GM12878 (cell line): Measurements from ENCODE around the gene DPP6. TPM values are rescaled to one million over a fixed set of nuclear protein-coding genes. Genes with fewer than 3 reads are reported as not detected.

Experiments used
- ATAC-seq: fragments of 200-7000 bp; cut with Tn5 transposase; 3 replicates; pipeline ENCODE4 v1.9.1; 2020; ENCODE audit warnings: mild to moderate bottlenecking, moderate library complexity
- BruUV-seq: library from RNA; stranded (reverse); fragments of 400-500 nt; replicated peaks from 2 replicates; lab custom pipeline; 2021; lab: Mats Ljungman, UMichigan
- CTCF ChIA-PET: fragments of 300-600 bp; sonication (Branson Sonifier 250); formaldehyde crosslinking; extraction: SDS; loops from one replicate; lab custom pipeline; 2021; ENCODE audit warnings: inconsistent platforms; lab: Yijun Ruan, JAX
- POLR2A ChIA-PET: fragments of 350-600 bp; formaldehyde crosslinking; extraction: SDS; loops from one replicate; lab custom pipeline; 2021; ENCODE audit warnings: inconsistent platforms; lab: Charles Lee
- RAD21 ChIA-PET: fragments of 300-600 bp; sonication (Branson Sonifier 250); formaldehyde crosslinking; loops from one replicate; lab custom pipeline; 2023; ENCODE audit warnings: antibody characterized with exemption; ENCODE audit not compliant: unreplicated experiment; lab: Charles Lee
- SMC1A ChIA-PET: fragments of 300-600 bp; sonication (Branson Sonifier 250); formaldehyde crosslinking; loops from one replicate; lab custom pipeline; 2023; ENCODE audit not compliant: unreplicated experiment, uncharacterized antibody; lab: Charles Lee
- DNase-seq: peaks from one replicate; pipeline ENCODE4 v3.0.0-alpha.2; 2011; ENCODE audit warnings: low read depth, low spot score
- FAIRE-seq: peaks from 3 replicates; lab custom pipeline; 2011; peaks lifted over from hg19 to GRCh38; lab: Jason Lieb, UNC
- H2AFZ ChIP-seq: 2 replicates; pipeline ENCODE4 v1.6.0; 2011; ENCODE audit warnings: low read depth, low read length, control low read depth; ENCODE audit not compliant: control insufficient read depth
- H3K27ac ChIP-seq: 2 replicates; pipeline ENCODE4 v1.5.1; 2011; ENCODE audit warnings: control low read depth; ENCODE audit not compliant: control insufficient read depth, insufficient read depth
- H3K27me3 ChIP-seq, 2 experiments: replicated peaks in 1 of 2; 2 replicates each; pipeline versions ENCODE4 v1.6.0 to v1.6.1; 2011; ENCODE audit warnings: low read length in 1 of 2; ENCODE audit not compliant: control insufficient read depth in 2 of 2, insufficient read depth in 2 of 2
- H3K36me3 ChIP-seq, 2 experiments: 2 replicates each; pipeline ENCODE4 v1.5.1; 2011; ENCODE audit warnings: low read length in 1 of 2; ENCODE audit not compliant: control insufficient read depth in 2 of 2, insufficient read depth in 2 of 2
- H3K4me1 ChIP-seq: 2 replicates; pipeline ENCODE4 v1.6.1; 2011; ENCODE audit warnings: mild to moderate bottlenecking, low read length, moderate library complexity, mixed read lengths; ENCODE audit not compliant: control insufficient read depth, insufficient read depth
- H3K4me2 ChIP-seq: 2 replicates; pipeline ENCODE4 v1.6.0; 2011; ENCODE audit warnings: control low read depth; ENCODE audit not compliant: control insufficient read depth, insufficient read depth
- H3K4me3 ChIP-seq: fragments of 200-600 bp; sonication (generic); 2 replicates; pipeline ENCODE4 v1.5.1; 2016
- H3K79me2 ChIP-seq: 2 replicates; pipeline ENCODE4 v1.6.0; 2011; ENCODE audit warnings: low read length; ENCODE audit not compliant: control insufficient read depth, insufficient read depth
- H3K9ac ChIP-seq: 2 replicates; pipeline ENCODE4 v1.8.0; 2011; ENCODE audit warnings: low read length, control low read depth, mixed read lengths; ENCODE audit not compliant: control insufficient read depth, insufficient read depth
- H3K9me3 ChIP-seq: replicated peaks from 3 replicates; pipeline ENCODE4 v1.5.1; 2011; ENCODE audit warnings: mild to moderate bottlenecking, low read length; ENCODE audit not compliant: control insufficient read depth, insufficient read depth
- H4K20me1 ChIP-seq: 2 replicates; pipeline ENCODE4 v1.6.0; 2011; ENCODE audit not compliant: control insufficient read depth, insufficient read depth
- CBX3 ChIP-seq: fragments of 200-600 bp; sonication (generic); IDR thresholded peaks from 2 replicates; pipeline ENCODE4 v1.6.1; 2016; ENCODE audit warnings: low read depth, borderline replicate concordance
- E2F8 ChIP-seq: fragments of 450-650 bp; IDR thresholded peaks from 2 replicates; pipeline ENCODE4 v1.6.1; 2018; ENCODE audit warnings: mild to moderate bottlenecking, low read depth, moderate library complexity; ENCODE audit not compliant: partially characterized antibody
- GATAD2B ChIP-seq: fragments of 450-650 bp; conservative IDR thresholded peaks from 2 replicates; pipeline ENCODE4 v1.6.1; 2017; ENCODE audit warnings: low read depth, mild to moderate bottlenecking, moderate library complexity
- HDAC2 ChIP-seq: fragments of 200-600 bp; sonication (generic); IDR thresholded peaks from 2 replicates; pipeline ENCODE4 v1.6.1; 2017
- MTA2 ChIP-seq: fragments of 450-650 bp; IDR thresholded peaks from 2 replicates; pipeline ENCODE4 v1.6.1; 2016; ENCODE audit warnings: low read depth, mild to moderate bottlenecking, moderate library complexity
- MTA3 ChIP-seq: IDR thresholded peaks from 2 replicates; pipeline ENCODE4 v1.6.1; 2012; ENCODE audit warnings: low read length, inconsistent platforms, borderline replicate concordance
- NRF1 ChIP-seq: conservative IDR thresholded peaks from 2 replicates; pipeline ENCODE4 v1.6.1; 2011; ENCODE audit warnings: mild to moderate bottlenecking, low read depth, low read length, improper control_type of control experiment
- POLR2A ChIP-seq: IDR thresholded peaks from 2 replicates; pipeline ENCODE4 v1.6.1; 2011; ENCODE audit warnings: low read depth, mild to moderate bottlenecking, low read length
- RBBP5 ChIP-seq: fragments of 200-600 bp; sonication (generic); conservative IDR thresholded peaks from 2 replicates; pipeline ENCODE4 v1.6.1; 2016
- REST ChIP-seq: IDR thresholded peaks from 2 replicates; pipeline ENCODE4 v1.6.1; 2012; ENCODE audit warnings: mild to moderate bottlenecking, low read depth, low read length
- SIN3A ChIP-seq: IDR thresholded peaks from 2 replicates; pipeline ENCODE4 v1.6.1; 2012; ENCODE audit warnings: low read depth, low read length, improper control_type of control experiment
- SMC3 ChIP-seq: IDR thresholded peaks from 2 replicates; pipeline ENCODE4 v1.6.1; 2011; ENCODE audit warnings: low read length, improper control_type of control experiment, borderline replicate concordance
- TCF7 ChIP-seq: IDR thresholded peaks from 2 replicates; pipeline ENCODE4 v1.6.1; 2014; ENCODE audit warnings: antibody characterized with exemption, borderline replicate concordance
- ZNF384 ChIP-seq: IDR thresholded peaks from 2 replicates; pipeline ENCODE4 v1.6.1; 2012; ENCODE audit warnings: low read depth, mild to moderate bottlenecking, low read length, improper control_type of control experiment, borderline replicate concordance
- WGBS: methylation state at CpG from one replicate; pipeline ENCODE4 v1.1.6; 2016; ENCODE audit warnings: low lambda C conversion rate; ENCODE audit not compliant: insufficient replicate concordance, insufficient coverage; ENCODE audit errors: missing lambda C conversion rate; 5-methylcytosine and 5-hydroxymethylcytosine counted together
- in situ Hi-C: fragments of 300-500 bp; cut with MboI; formaldehyde crosslinking; loops from 9 replicates; pipeline ENCODE4 v1.14.3; 2018; ENCODE audit warnings: mixed read lengths
- intact Hi-C: fragments of 100-400 bp; cut with micrococcal nuclease; formaldehyde crosslinking; loops from one replicate; pipeline ENCODE4 v1.14.2; 2022; ENCODE audit not compliant: unreplicated experiment
- polyA plus RNA-seq, 11 experiments: library from polyadenylated mRNA; depleted of rRNA in 4 of 11; unstranded in 6 of 11; stranded (reverse) in 5 of 11; fragments of >200 nt; fragmentation: Nextera tagmentation in 4 of 11; fragmentation: Illumina TruSeq in 1 of 11; extraction: Ambion mirVana in 4 of 11; extraction: Trizol in 1 of 11; gene quantifications; 1 replicate in 1 of 11; 2 replicates in 10 of 11; pipeline versions ENCODE4 v1.2.1 to v1.2.3, GENCODE V29; 2011 to 2016; ENCODE audit warnings: inconsistent platforms in 2 of 11, missing spikeins in 2 of 11, low read depth in 1 of 11
- total RNA-seq, 4 experiments: library from RNA; depleted of rRNA in 3 of 4; stranded (reverse); fragments of >200 nt in 3 of 4; fragmentation: Illumina TruSeq in 1 of 4; extraction: Trizol in 1 of 4; gene quantifications; 2 replicates each; pipeline versions ENCODE4 v1.2.1 to v1.2.3, GENCODE V29; 2013 to 2021
- TF ChIP-seq, protein P1 (sequence below): fragments of 450-650 bp; conservative IDR thresholded peaks from 2 replicates; pipeline ENCODE4 v1.6.1; 2017; ENCODE audit warnings: mild to moderate bottlenecking, moderate library complexity

The DPP6 gene
- total and polyA plus RNA-seq, 10 of the 15 experiments (the other 5 are each of a cell fraction or from before 2014, with no cell fraction given), result not detected

- no TSS peak for BruUV-seq
- ChIA-PET POLR2A (no interaction called here), RAD21 (no interaction called here), SMC1A (no interaction called here), CTCF (no interaction called here)
- no peaks in the 10 kb centered on the region for H3K36me3 ChIP-seq
- H3K9me3 ChIP-seq, result no peaks in the 10 kb centered on the region
- H3K27ac ChIP-seq, result no peak overlapping the region
- no peak overlapping the region for H3K4me2 ChIP-seq
- ATAC-seq (no peak), FAIRE-seq (no peak), DNase-seq (no peak)
- no peaks in the 10 kb centered on the region for H3K79me2 ChIP-seq
- no peak overlapping the region for H3K4me3 ChIP-seq
- in situ Hi-C loops (no loop called here), intact Hi-C loops (no loop called here)
- H3K9ac ChIP-seq, result no peak overlapping the region
- no peaks in the 10 kb centered on the region for H3K27me3 ChIP-seq
- TF ChIP-seq MTA3 (no peak), NRF1 (no peak), HDAC2 (no peak), SMC3 (no peak), E2F8 (no peak), TCF7 (no peak), SIN3A (no peak), REST (no peak), RBBP5 (no peak), GATAD2B (no peak), MTA2 (no peak), ZNF384 (no peak), POLR2A (no peak), CBX3 (no peak)
- TF ChIP-seq, protein P1, sequence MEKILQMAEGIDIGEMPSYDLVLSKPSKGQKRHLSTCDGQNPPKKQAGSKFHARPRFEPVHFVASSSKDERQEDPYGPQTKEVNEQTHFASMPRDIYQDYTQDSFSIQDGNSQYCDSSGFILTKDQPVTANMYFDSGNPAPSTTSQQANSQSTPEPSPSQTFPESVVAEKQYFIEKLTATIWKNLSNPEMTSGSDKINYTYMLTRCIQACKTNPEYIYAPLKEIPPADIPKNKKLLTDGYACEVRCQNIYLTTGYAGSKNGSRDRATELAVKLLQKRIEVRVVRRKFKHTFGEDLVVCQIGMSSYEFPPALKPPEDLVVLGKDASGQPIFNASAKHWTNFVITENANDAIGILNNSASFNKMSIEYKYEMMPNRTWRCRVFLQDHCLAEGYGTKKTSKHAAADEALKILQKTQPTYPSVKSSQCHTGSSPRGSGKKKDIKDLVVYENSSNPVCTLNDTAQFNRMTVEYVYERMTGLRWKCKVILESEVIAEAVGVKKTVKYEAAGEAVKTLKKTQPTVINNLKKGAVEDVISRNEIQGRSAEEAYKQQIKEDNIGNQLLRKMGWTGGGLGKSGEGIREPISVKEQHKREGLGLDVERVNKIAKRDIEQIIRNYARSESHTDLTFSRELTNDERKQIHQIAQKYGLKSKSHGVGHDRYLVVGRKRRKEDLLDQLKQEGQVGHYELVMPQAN, result no peak
- no peak overlapping the region for H2AFZ ChIP-seq
- H3K4me1 ChIP-seq, result no peaks in the 10 kb centered on the region
- H4K20me1 ChIP-seq, result no peaks in the 10 kb centered on the region
- WGBS, result 20% methylated on average over 5 of the region's 5 CpGs
These were observed 388.5 kb downstream of the DPP6 start for GRCh38 chr7:154440651-154441050.
